BLaER1 treated with 17β-estradiol and CSF1 and Interleukin-3, amounts not matched to agents 10 nM and 100 nM (cell line): ENCODE data around the gene BFSP1.

ENCODE experiments used
- H3K27ac ChIP-seq, 11 experiments: shearing (Covaris generic); formaldehyde crosslinking; 2 replicates each; pipeline ENCODE4 v1.8.1; 2022
- H3K27me3 ChIP-seq, 11 experiments: shearing (Covaris generic); formaldehyde crosslinking; 2 replicates each; pipeline ENCODE4 v1.8.1; 2022
- H3K36me3 ChIP-seq, 11 experiments: shearing (Covaris generic); formaldehyde crosslinking; 2 replicates each; pipeline ENCODE4 v1.8.1; 2022
- H3K4me1 ChIP-seq, 10 experiments: shearing (Covaris generic); formaldehyde crosslinking; 2 replicates each; pipeline ENCODE4 v1.8.1; 2022
- H3K4me2 ChIP-seq, 11 experiments: shearing (Covaris generic); formaldehyde crosslinking; 2 replicates each; pipeline ENCODE4 v1.8.1; 2022
- H3K4me3 ChIP-seq, 10 experiments: shearing (Covaris generic); formaldehyde crosslinking; 2 replicates each; pipeline ENCODE4 v1.8.1; 2022
- H3K9ac ChIP-seq, 11 experiments: shearing (Covaris generic); formaldehyde crosslinking; 2 replicates each; pipeline ENCODE4 v1.8.1; 2022
- H3K9me3 ChIP-seq, 11 experiments: shearing (Covaris generic); formaldehyde crosslinking; replicated peaks in 1 of 11; 2 replicates each; pipeline ENCODE4 v1.8.1; 2022
- H4K20me1 ChIP-seq, 11 experiments: shearing (Covaris generic); formaldehyde crosslinking; 2 replicates each; pipeline ENCODE4 v1.8.1; 2022
- Cebpa-rat ChIP-seq, 11 experiments: shearing (Covaris generic); IDR thresholded peaks; 2 replicates each; pipeline ENCODE4 v1.8.1; 2022

The BFSP1 gene

GRCh38 chr20:17560344-17561074 lies 29.3 kb upstream of the BFSP1 start:
- H3K27ac ChIP-seq = no peak overlapping the region
- no peak for TF ChIP-seq Cebpa-rat (IDR thresholded peaks at IDR 0.05)
- no peaks in the 10 kb centered on the region for H3K27me3 ChIP-seq
- no peaks in the 10 kb centered on the region for H3K36me3 ChIP-seq
- no peak overlapping the region for H3K9ac ChIP-seq
- H3K9me3 ChIP-seq = no peaks in the 10 kb centered on the region
- peaks cover 0 to 22% (median 10%) of the 10 kb centered on the region in 10 experiments; a peak in 14 of 20 replicates for H3K4me1 ChIP-seq
- no peak overlapping the region for H3K4me2 ChIP-seq
- no peaks in the 10 kb centered on the region for H4K20me1 ChIP-seq
- H3K4me3 ChIP-seq = no peak overlapping the region

GRCh38 chr20:17559338-17559737 lies 28.2 kb upstream of the BFSP1 start:
- H3K9ac ChIP-seq = no peak overlapping the region
- no peak for TF ChIP-seq Cebpa-rat (IDR thresholded peaks at IDR 0.05)
- H3K9me3 ChIP-seq = no peaks in the 10 kb centered on the region
- no peak overlapping the region for H3K27ac ChIP-seq
- H3K36me3 ChIP-seq = no peaks in the 10 kb centered on the region
- peaks cover 0 to 22% (median 10%) of the 10 kb centered on the region in 10 experiments; a peak in 14 of 20 replicates for H3K4me1 ChIP-seq
- H4K20me1 ChIP-seq = no peaks in the 10 kb centered on the region
- peak overlapping the region in 3 of 11 experiments; percentile 55 to 71 (median 67); a peak in 5 of 22 replicates for H3K4me2 ChIP-seq
- no peaks in the 10 kb centered on the region for H3K27me3 ChIP-seq
- no peak overlapping the region for H3K4me3 ChIP-seq

GRCh38 chr20:17558941-17559304 lies 27.7 kb upstream of the BFSP1 start:
- Histone ChIP-seq H3K27ac (peak overlapping the region in 2 of 11 experiments; percentile 62 to 73; a peak in 3 of 22 replicates), H3K9me3 (no peaks in the 10 kb centered on the region), H3K4me1 (peaks cover 0 to 22% (median 10%) of the 10 kb centered on the region in 10 experiments; a peak in 14 of 20 replicates), H3K27me3 (no peaks in the 10 kb centered on the region), H3K9ac (peak overlapping the region in 2 of 11 experiments; percentile 6 to 34; a peak in 1 of 22 replicates), H3K4me2 (peak overlapping the region in 6 of 11 experiments; percentile 28 to 72 (median 67); a peak in 12 of 22 replicates), H4K20me1 (no peaks in the 10 kb centered on the region), H3K36me3 (no peaks in the 10 kb centered on the region), H3K4me3 (no peak overlapping the region)
- no peak for TF ChIP-seq Cebpa-rat (IDR thresholded peaks at IDR 0.05)

- Histone ChIP-seq H3K4me3 (no peak overlapping the region), H3K4me1 (peaks cover 0 to 22% (median 10%) of the 10 kb centered on the region in 10 experiments; a peak in 14 of 20 replicates), H3K27ac (peak overlapping the region in 3 of 11 experiments; percentile 25 to 73 (median 62); a peak in 5 of 22 replicates), H3K9me3 (no peaks in the 10 kb centered on the region), H3K36me3 (no peaks in the 10 kb centered on the region), H3K27me3 (no peaks in the 10 kb centered on the region), H4K20me1 (no peaks in the 10 kb centered on the region), H3K4me2 (peak overlapping the region in 6 of 11 experiments; percentile 28 to 72 (median 67); a peak in 12 of 22 replicates), H3K9ac (peak overlapping the region in 2 of 11 experiments; percentile 6 to 34; a peak in 2 of 22 replicates)
- no peak for TF ChIP-seq Cebpa-rat (IDR thresholded peaks at IDR 0.05)
Measured at GRCh38 chr20:17558154-17558940, 27.2 kb upstream of the BFSP1 start.

- Histone ChIP-seq H3K4me2 (peak overlapping the region in 2 of 11 experiments; percentile 55 to 72; a peak in 3 of 22 replicates), H3K27ac (peak overlapping the region in 3 of 11 experiments; percentile 25 to 73 (median 62); a peak in 3 of 22 replicates), H3K4me1 (peaks cover 0 to 22% (median 10%) of the 10 kb centered on the region in 10 experiments; a peak in 14 of 20 replicates), H3K9ac (no peak overlapping the region), H3K27me3 (no peaks in the 10 kb centered on the region), H3K4me3 (no peak overlapping the region), H3K36me3 (no peaks in the 10 kb centered on the region), H3K9me3 (no peaks in the 10 kb centered on the region), H4K20me1 (no peaks in the 10 kb centered on the region)
- TF ChIP-seq Cebpa-rat (IDR thresholded peaks at IDR 0.05) = no peak
Measured at GRCh38 chr20:17557675-17558006, 26.5 kb upstream of the BFSP1 start.

- Histone ChIP-seq H3K27me3 (no peaks in the 10 kb centered on the region), H3K4me3 (no peak overlapping the region), H3K9me3 (no peaks in the 10 kb centered on the region), H3K36me3 (no peaks in the 10 kb centered on the region), H3K27ac (peak overlapping the region in 1 of 11 experiments; percentile 62; a peak in 1 of 22 replicates), H4K20me1 (no peaks in the 10 kb centered on the region), H3K9ac (no peak overlapping the region), H3K4me1 (peaks cover 0 to 22% (median 10%) of the 10 kb centered on the region in 10 experiments; a peak in 14 of 20 replicates), H3K4me2 (peak overlapping the region in 1 of 11 experiments; percentile 55; a peak in 1 of 22 replicates)
- TF ChIP-seq Cebpa-rat (IDR thresholded peaks at IDR 0.05) = no peak
Measured at GRCh38 chr20:17556837-17557674, 25.9 kb upstream of the BFSP1 start.

GRCh38 chr20:17555106-17555505 lies 23.9 kb upstream of the BFSP1 start:
- H3K9ac ChIP-seq = no peak overlapping the region
- H3K36me3 ChIP-seq = no peaks in the 10 kb centered on the region
- no peak overlapping the region for H3K4me2 ChIP-seq
- H3K4me1 ChIP-seq = peaks cover 0 to 22% (median 10%) of the 10 kb centered on the region in 10 experiments; a peak in 14 of 20 replicates
- H3K4me3 ChIP-seq = no peak overlapping the region
- H3K9me3 ChIP-seq = no peaks in the 10 kb centered on the region
- no peak overlapping the region for H3K27ac ChIP-seq
- no peaks in the 10 kb centered on the region for H4K20me1 ChIP-seq
- no peaks in the 10 kb centered on the region for H3K27me3 ChIP-seq
- no peak for TF ChIP-seq Cebpa-rat (IDR thresholded peaks at IDR 0.05)

- no peak overlapping the region for H3K9ac ChIP-seq
- no peak overlapping the region for H3K4me2 ChIP-seq
- no peak for TF ChIP-seq Cebpa-rat (IDR thresholded peaks at IDR 0.05)
- no peak overlapping the region for H3K4me3 ChIP-seq
- no peaks in the 10 kb centered on the region for H3K4me1 ChIP-seq
- no peaks in the 10 kb centered on the region for H4K20me1 ChIP-seq
- H3K9me3 ChIP-seq = no peaks in the 10 kb centered on the region
- H3K36me3 ChIP-seq = no peaks in the 10 kb centered on the region
- no peak overlapping the region for H3K27ac ChIP-seq
- H3K27me3 ChIP-seq = no peaks in the 10 kb centered on the region
Measured at GRCh38 chr20:17549131-17549530, 18.0 kb upstream of the BFSP1 start.
